GM18526 (cell line): ENCODE results near the gene YJEFN3.

ENCODE experiments used
- POLR2A ChIP-seq: IDR thresholded peaks from 3 replicates; pipeline ENCODE4 v1.6.1; 2011; ENCODE audit not compliant: insufficient read length; ENCODE audit errors: extremely low read depth

YJEFN3 gene, protein sequence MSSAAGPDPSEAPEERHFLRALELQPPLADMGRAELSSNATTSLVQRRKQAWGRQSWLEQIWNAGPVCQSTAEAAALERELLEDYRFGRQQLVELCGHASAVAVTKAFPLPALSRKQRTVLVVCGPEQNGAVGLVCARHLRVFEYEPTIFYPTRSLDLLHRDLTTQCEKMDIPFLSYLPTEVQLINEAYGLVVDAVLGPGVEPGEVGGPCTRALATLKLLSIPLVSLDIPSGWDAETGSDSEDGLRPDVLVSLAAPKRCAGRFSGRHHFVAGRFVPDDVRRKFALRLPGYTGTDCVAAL

DNA sequence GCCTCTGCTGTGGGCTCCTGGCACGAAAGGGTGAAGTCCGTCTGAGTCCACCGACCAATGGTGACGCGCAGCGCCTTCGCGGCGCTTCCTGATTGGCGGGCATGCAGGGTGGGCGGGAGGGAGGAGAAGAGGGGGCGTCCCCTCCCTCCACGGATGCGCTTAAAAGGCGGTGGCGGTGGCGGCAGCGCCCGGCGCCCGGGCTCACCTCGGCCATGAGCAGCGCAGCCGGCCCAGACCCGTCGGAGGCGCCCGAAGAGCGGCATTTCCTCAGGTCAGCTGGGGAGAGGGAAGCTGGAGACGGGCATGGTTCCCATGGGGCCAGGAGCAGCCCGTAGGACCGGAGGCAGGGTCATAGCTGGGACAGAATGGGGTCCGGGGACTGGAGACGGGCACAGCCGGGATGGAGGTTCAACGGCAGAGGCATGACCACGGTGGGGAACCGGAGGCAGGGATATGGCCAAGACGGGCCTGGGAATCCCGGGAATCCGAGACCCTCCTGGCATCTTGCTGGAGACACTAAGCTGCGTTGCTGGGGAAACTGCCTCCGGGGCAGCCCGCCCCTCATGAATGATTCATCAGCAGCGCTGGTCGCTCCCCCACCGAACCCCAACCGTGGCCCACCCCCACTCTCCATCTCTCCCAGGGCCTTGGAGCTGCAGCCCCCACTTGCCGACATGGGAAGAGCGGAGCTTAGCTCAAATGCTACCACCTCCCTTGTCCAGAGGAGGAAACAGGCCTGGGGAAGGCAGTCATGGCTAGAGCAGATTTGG is at the start of gene YJEFN3:
Gene YJEFN3, plus strand, starts transcription at position 191 of the 770 bp plus-strand sequence. Its CDS starts 22 bp downstream, at position 213.
- TF ChIP-seq POLR2A: no peak

DNA sequence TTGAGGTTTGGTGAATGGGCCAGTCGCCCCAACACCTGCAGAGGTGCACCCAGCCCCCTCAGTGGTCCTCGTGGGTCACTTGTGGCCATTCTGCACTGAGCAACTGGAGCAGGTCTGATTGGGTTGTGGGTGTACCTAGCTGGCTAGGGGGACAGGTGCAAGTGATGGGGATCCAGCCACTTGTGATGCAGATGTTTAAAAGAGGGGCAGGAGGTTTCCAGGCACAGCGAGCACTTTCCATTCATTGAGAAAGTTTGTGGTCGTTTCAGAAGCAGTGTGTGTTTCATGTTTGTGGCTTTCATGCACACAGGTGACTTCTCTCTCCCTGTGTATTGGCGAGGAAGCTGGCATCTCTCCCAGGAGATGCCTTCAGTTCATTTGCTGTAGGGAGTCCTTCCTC is 48.0 kb upstream of the YJEFN3 start:
- TF ChIP-seq POLR2A: no peak

DNA sequence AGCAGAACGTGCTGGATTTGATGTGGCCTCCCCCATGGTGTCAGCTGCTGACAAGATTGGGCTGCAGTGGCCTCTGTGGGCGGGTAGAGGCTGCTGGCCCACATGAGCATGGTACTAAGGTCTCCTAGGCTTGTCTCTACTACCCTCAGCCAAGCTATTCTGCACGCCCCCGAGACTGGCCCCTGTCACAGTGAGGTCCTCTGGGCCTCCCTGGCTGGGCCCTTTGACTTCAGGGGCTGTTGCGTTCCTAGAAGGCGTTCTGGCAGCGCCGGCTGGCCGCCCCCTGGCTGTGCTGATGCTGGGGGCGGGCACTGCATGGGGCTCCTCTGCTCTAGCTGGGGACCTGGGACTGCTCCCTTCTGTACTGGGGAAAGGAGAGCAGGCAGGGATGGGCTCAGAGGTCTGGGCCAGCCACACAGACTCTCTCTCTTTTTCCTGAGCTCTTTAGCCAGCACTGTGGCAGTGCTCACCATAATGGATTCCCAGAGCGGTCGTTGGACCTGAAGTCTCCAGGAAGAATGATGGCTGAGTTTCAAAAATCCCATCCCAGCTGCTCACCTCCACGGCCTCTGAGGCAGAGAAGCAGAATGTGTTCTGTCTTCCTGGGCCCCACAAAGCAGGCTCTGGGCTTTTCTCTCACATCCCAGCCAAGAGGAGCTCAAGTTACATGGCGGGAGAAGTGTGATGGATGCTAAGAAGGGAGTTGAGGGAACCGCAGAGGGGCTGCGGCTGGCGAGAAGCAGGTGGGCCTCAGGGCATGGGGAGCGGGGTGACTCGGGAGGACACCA is 45.7 kb upstream of the YJEFN3 start:
- TF ChIP-seq POLR2A: no peak

DNA sequence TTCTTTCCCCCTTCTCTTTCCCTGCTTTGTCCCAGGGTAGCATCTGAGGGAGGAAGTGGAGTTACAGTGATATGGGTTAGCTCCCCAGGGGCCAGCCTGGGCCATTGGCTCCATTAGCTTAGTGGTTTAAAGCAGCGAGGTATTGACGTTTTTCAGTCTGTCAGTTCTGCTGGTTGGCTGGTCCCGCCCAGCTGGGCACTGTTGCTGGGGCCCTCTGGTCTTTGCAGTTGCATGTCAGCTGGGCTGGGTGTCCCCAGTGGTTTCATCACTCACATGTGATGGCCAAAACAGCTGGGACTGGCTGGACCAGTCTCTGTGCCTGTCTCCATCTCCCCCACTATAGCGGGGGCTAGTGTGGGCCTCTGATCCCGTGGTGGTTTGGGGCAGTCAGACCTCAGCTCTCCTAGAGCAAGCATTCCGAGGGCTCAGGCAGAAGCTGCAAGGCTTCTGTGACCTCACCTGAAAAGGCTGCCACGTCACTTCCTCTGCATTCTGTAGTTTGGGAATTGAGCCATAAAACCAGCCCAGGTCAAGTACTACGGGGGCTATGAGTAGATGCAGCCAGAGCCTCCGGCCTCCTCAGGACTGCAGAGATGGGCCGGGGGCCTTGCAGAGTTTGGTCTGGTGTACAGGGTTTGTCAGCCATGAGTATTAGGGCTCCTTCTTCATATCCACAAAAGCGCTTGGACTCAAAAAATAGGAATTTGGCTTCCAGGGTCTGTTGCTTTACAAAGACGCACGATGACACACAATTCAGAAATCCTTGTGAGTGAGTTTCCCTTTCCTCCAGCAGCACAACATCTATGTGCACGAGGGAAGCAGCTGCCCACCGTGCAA is 43.3 kb upstream of the YJEFN3 start:
- TF ChIP-seq POLR2A: no peak

DNA sequence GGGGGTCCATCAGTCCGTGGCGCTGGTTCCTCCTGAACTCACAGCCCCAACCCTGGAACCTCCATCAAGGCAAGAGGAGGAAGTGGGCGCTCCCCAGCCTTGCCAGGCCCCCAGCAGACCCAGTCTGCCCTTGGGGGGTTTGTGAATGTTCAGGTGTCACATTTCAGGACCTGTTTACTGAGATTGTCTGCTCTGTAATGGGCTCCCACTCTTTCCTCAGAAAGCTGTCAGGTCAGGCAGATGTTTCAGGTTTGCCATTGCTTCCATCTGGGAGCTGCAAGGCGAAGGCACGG is 42.8 kb upstream of the YJEFN3 start:
- TF ChIP-seq POLR2A: no peak

DNA sequence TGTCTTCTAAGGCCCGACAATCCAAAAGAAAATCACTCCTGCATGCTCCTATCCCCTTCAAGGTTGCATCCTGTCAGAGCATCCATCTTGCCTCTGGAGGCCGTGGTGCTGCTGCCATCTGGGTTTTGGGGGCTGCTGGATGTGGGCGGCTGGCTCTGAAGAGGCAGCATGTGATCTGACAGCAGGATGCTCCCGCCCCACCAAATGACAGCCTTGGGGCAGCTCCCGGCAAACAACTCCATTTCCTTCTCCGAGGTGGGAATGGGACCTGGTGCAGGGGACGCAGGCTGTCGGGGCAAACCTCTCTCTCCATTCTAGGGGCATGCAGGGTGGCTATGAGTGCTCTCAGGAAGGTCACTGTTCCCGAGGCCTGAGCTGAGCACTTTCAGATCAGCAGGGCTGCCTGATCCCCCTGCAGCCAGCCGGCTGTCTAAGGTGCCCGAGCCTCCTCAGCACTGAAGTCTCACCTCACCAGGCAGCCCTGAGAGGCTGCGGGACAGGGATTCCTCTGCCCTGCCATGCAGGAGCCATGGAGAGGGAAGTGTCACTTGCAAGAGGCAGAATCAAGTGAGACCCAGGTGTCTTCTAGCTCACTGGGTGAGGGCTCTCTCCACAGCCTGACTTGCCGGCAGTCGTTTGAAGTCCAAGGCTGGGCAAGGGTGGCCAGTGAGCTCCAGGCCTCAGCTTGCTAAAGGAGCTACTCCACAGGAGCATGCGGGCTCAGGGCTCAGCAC is 42.2 kb upstream of the YJEFN3 start:
- no peak for TF ChIP-seq POLR2A

DNA sequence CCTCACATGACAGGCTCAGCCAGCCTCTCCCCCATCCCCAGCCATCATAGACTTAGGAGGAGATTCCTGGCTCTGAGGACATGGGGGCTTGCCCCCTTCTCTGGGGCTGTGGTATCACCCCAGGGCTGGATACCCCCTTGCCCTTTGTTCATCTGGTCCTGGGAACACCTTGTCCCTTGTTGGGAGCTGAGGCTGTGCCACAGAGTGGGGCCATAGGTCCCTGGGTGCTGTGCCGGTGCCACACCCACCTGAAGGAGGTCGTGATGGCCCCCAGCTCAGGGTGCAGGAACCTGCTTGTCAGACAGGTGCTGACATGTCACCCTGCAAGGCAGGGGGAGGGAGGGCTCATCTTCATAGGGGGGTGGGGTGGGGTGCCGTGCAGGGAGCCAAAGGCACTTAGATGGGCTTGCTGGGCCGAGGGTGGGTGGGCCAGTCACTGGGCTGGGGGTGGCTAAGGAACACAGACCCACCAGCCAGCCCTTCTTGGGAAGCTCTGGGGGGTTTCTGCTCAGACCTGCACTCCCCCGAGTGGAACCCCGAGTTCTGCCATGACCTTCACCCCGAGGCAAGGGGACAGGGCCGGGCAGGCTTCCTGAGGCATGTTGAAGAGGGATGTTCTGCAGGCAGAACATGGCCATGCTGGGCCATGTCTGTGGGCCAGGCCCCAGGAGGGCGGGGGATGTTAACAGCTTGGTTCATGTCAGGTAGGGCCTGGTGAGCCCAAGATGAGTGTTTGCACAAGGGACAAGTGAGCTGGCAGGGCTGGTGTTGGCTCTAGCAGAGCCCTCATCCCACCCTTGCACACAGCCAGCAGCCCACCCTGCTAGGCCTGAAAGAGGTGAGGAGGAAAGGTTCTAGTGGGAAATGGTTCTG is 41.4 kb upstream of the YJEFN3 start:
- no peak for TF ChIP-seq POLR2A

DNA sequence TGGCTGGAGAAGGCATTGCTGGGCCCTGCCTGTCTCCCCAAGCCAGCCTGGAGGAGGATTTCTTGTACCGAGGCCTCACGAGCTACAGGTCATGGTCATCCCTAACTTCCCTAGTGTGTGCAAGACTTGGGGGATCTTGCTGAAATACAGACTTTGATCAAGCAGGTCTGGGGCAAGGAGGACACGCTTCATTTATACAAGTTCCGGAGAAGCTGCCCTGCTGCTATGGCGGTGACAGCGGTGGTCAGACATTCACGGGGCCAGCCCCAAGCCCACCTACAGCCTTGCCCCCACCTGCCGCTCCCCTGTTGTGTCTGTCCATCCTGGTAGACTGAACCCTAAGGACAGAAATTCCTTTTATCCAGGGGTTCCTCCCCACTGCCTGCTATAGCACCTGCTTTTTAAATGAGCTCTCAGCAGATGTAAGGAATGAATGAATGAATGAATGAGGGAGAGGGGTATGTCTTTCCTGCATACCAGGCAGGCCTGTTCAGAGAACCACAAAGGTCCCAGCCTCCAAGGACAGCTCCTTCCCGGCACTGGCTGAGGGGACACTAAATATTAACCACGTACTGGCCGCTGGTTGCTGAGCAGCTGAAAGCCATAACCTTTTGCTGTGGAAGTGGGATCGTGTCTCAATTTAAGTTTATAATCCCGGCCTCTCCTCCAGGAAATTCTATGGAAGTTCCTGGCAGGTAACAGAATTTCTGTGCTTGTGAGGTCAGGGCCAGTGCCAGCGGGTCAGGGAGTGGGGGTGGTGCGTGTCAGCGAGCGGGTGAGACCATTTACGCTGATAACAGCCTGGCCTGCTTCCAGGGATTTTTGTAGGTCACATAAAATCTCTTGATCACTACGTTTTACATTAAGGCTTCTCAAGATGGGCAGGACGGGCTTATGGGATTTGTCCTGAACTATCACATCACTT is 40.5 kb upstream of the YJEFN3 start:
- no peak for TF ChIP-seq POLR2A

DNA sequence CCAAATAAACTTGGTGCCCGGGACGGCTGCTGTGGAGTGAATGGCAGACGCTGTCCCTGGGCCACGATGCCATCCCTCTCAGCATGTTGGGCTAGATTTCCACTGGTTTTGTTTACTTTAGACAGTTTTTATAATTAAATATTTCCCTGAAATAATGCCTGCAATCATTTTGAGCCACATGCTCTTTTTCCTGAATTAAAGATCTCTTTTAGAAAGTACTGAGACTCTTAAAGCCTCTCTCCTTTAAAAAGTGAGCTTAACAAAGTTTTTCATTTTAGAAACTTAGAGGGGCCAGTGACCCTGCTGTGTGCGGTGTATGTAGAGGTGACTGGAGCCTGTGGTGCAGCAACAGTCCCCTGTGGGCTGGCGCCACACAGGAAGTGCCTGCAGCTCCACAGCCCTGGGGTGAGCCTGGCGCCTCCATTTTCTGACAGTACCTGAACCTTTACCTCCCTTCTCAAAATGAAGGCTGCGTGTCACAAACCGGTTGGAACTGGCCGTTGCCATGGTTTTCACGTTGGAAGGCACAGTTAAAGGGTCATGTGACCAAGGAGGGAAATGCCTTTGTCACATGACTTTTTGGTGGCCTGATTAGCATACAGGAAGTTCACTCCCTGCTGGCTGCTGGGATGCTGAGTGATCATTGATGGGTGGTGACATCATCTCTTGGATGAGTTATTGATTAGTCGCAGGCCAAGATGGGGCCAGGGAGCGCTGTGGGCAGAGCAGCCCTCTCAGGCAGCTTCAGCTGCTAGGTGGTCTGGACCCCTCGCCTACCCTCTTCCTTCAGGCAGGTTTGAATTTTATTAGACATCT is 39.6 kb upstream of the YJEFN3 start:
- TF ChIP-seq POLR2A: peak; percentile 27

DNA sequence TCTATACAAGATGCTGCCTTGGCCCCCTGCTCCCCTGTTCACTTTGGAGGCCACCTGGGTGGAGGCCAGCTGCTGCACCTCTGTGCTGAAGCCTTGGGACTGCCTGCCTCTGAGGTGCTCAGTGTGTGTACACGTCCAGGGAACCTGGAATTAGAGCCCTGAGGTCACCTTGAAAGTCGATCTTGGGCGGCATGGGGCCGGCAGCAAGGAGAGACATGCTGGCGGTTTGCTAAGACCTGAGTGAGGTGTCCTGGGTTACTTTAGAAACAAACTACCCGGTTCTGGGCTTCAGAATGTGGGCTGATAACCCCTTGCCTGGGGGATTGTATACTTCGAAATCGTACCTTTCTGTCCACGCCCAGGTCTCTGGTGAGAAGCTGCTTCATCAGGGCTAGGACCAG is 38.9 kb upstream of the YJEFN3 start:
- no peak for TF ChIP-seq POLR2A

DNA sequence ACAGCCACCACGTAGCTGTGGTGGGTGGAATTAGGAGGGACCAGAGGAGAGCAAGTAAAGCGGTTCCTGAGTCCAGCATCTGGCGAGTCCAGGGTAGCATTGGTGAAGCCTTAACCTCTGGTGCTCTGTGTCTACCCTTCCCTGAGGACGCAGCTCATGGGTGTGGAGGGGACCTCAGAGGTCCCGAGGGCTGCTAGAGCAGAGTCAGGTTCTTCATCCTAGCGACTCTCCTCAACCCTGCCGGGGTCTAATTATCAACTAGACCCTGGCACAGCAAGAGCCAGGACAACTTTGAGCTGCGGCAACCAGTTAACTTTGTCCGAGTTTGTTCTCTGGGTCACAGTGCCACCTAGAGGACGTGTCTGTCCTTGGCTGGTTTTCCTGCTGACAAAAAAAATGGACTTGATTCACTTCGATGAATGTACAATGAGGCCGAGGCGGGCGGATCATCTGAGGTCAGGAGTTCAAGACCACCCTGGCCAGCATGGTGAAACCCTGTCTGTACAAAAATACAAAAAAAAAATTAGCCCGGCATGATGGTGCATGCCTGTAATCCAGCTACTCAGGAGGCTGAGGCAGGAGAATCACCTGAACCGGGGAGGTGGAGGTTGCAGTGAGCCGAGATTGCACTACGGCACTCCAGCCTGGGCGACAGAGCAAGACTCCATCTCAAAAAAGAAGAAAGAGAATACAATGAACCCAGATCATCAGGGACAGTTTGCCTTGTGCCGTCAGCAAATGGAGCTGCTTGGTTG is 38.3 kb upstream of the YJEFN3 start:
- no peak for TF ChIP-seq POLR2A
